GM21367 (cell line): ENCODE data around the gene ZMIZ1.
"Not testable (repeated sequence)": the region's sequence is repeated elsewhere in the genome, so short reads cannot be mapped to it uniquely, and the experiment has no call there.

Source experiments
- ATAC-seq: cut with Tn5 transposase; IDR thresholded peaks from one replicate; pipeline ENCODE4 v1.9.1; 2021; ENCODE audit not compliant: unreplicated experiment

Gene ZMIZ1

GRCh38 chr10:79277579-79278269 is 209.0 kb downstream of the ZMIZ1 start:
- ATAC-seq, result no peak

GRCh38 chr10:79279047-79279446 is 210.3 kb downstream of the ZMIZ1 start:
- ATAC-seq, result not testable (repeated sequence)

- no peak for ATAC-seq
These were observed 212.2 kb downstream of the ZMIZ1 start for GRCh38 chr10:79280956-79281355.

- no peak for ATAC-seq
These were observed 213.6 kb downstream of the ZMIZ1 start for GRCh38 chr10:79282388-79282787.

- no peak for ATAC-seq
These were observed 214.8 kb downstream of the ZMIZ1 start for GRCh38 chr10:79283616-79284015.

- no peak for ATAC-seq
These were observed 215.5 kb downstream of the ZMIZ1 start for GRCh38 chr10:79284158-79284871.

- ATAC-seq, result peak; percentile 55
These were observed 216.8 kb downstream of the ZMIZ1 start for GRCh38 chr10:79285315-79286197.

GRCh38 chr10:79286318-79286951 is 217.7 kb downstream of the ZMIZ1 start:
- peak; percentile 84 for ATAC-seq

- ATAC-seq, result no peak
These were observed 219.4 kb downstream of the ZMIZ1 start for GRCh38 chr10:79287973-79288723.

GRCh38 chr10:79289801-79290200 is 221.0 kb downstream of the ZMIZ1 start:
- ATAC-seq, result no peak

- no peak for ATAC-seq
These were observed 223.4 kb downstream of the ZMIZ1 start for GRCh38 chr10:79292026-79292766.

GRCh38 chr10:79292891-79293746 is 224.4 kb downstream of the ZMIZ1 start:
- no peak for ATAC-seq

- ATAC-seq, result no peak
These were observed 225.2 kb downstream of the ZMIZ1 start for GRCh38 chr10:79293841-79294581.

GRCh38 chr10:79295563-79295962 is 226.8 kb downstream of the ZMIZ1 start:
- ATAC-seq, result no peak

- ATAC-seq, result no peak
These were observed 227.7 kb downstream of the ZMIZ1 start for GRCh38 chr10:79296431-79296830.

GRCh38 chr10:79298403-79299244 is 229.9 kb downstream of the ZMIZ1 start:
- ATAC-seq, result no peak
